ENCODE data around the gene SOX3.
A peak's percentile ranks its signal among the peaks of the same experiment; 100 is the strongest.

Gene SOX3

DNA sequence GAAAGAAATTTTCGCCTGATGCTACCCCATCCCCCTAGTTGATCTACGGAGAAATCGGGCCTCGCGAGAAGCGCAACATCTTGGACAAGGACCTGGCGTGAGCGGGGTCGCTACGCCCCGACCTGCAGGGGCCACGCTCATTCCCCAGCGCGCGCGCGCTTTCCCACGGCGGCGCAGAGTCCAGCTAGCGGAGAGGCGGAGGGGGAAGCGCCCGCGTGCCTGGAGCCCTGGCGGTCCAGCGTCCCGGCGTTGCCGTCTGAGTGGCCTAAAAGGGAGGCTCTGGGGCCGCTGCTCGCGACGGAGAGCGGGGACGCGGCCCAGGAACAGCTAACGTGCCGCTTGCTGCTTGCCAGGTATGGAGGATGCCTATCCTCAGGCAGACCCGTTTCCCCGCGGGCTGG lies 6.0 kb upstream of the SOX3 start:
- peak overlapping the region; percentile 37 for H3K4me3 ChIP-seq (ENCODE audit: insufficient read length, low read depth)
- H3K27me3 ChIP-seq (ENCODE audit: insufficient read depth, insufficient read length) = peaks cover 54% of the 10 kb centered on the region
- no peak for DNase-seq (ENCODE audit: low read depth, low spot score)
- H3K4me1 ChIP-seq (ENCODE audit: insufficient read depth, insufficient read length) = no peaks in the 10 kb centered on the region
- TF ChIP-seq ZNF274 (IDR thresholded peaks at IDR 0.05; ENCODE audit: low read depth, low read length) = no peak
- H3K36me3 ChIP-seq (ENCODE audit: insufficient read depth, insufficient read length, low read length) = no peaks in the 10 kb centered on the region
- H3K9me3 ChIP-seq (ENCODE audit: insufficient read depth, low read length) = no peaks in the 10 kb centered on the region
- no peak overlapping the region for H3K9ac ChIP-seq (ENCODE audit: insufficient read length, low read depth)

DNA sequence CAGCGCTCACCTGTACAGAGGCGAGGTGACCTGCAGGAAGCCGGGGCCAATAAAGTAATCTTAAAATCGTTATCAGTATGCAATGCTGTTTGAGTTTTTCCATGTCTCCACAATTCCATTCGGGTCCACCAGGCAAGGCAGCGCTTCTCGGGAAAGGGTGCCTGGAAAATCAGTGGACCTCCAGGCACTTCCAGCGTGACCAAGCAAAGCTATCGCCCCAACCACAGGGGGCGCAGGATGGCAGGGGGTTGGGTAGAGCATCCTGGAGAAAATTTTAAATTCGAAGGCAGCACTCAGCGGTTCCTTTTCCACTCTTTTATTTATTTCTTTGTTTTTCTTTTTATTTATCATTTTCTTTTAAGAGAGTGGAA lies 5.4 kb upstream of the SOX3 start:
- no peaks in the 10 kb centered on the region for H3K36me3 ChIP-seq (ENCODE audit: insufficient read depth, insufficient read length, low read length)
- H3K4me3 ChIP-seq (ENCODE audit: insufficient read length, low read depth) = no peak overlapping the region
- no peak overlapping the region for H3K9ac ChIP-seq (ENCODE audit: insufficient read length, low read depth)
- H3K4me1 ChIP-seq (ENCODE audit: insufficient read depth, insufficient read length) = no peaks in the 10 kb centered on the region
- DNase-seq (ENCODE audit: low read depth, low spot score) = no peak
- H3K9me3 ChIP-seq (ENCODE audit: insufficient read depth, low read length) = no peaks in the 10 kb centered on the region
- H3K27me3 ChIP-seq (ENCODE audit: insufficient read depth, insufficient read length) = peaks cover 59% of the 10 kb centered on the region
- TF ChIP-seq ZNF274 (IDR thresholded peaks at IDR 0.05; ENCODE audit: low read depth, low read length) (no peak), SUZ12 (IDR thresholded peaks at IDR 0.05; ENCODE audit: extremely low read depth, insufficient read depth, insufficient read length) (no peak), YY1 (IDR thresholded peaks at IDR 0.05; ENCODE audit: insufficient read depth, insufficient read length) (no peak)

DNA sequence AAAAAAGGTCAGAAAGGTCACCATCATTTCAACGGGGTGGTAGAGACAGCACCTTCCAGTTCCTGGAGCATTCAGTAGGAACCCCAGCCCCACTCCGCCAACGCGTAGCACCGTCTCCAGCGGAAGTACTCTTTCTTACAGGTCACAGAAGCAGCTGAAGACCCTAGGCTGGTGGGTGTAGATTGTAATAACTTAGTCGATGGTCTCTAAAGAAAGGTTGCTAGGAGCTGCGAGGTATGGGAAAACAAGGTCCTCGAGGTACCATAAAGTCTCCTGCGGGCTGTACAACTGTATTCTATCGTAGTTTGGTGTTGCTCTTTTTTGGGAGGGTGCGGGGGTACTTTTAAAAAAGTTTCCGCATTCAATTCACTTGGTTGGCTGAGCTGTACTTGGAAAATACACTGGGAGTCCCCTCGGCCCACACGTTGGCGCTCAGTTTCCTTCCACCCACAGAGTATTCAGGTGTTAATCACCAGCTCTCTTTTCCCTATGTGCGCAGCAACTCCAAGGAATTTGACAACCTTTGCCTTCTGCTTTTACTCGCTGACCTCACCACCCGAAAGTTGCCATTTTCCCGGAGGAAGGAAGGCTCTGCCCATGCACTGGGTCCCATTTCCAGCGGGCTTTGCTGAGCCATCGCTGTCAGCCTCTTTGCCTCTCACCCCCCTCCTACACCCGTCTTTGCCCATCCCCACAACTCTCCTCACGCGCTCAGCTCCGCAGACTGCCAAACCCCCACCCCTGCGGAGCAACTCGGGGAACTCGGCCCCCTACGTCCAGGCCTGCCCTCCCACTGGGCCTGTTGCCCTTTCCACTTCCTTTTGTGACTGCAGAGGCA lies 4.8 kb upstream of the SOX3 start:
- peaks cover 59% of the 10 kb centered on the region for H3K27me3 ChIP-seq (ENCODE audit: insufficient read depth, insufficient read length)
- H3K36me3 ChIP-seq (ENCODE audit: insufficient read depth, insufficient read length, low read length) = no peaks in the 10 kb centered on the region
- no peaks in the 10 kb centered on the region for H3K4me1 ChIP-seq (ENCODE audit: insufficient read depth, insufficient read length)
- no peak for DNase-seq (ENCODE audit: low read depth, low spot score)
- H3K9ac ChIP-seq (ENCODE audit: insufficient read length, low read depth) = no peak overlapping the region
- no peaks in the 10 kb centered on the region for H3K9me3 ChIP-seq (ENCODE audit: insufficient read depth, low read length)
- H3K4me3 ChIP-seq (ENCODE audit: insufficient read length, low read depth) = no peak overlapping the region
- TF ChIP-seq SUZ12 (IDR thresholded peaks at IDR 0.05; ENCODE audit: extremely low read depth, insufficient read depth, insufficient read length) = no peak
- no peak for TF ChIP-seq YY1 (IDR thresholded peaks at IDR 0.05; ENCODE audit: insufficient read depth, insufficient read length)
- TF ChIP-seq ZNF274 (IDR thresholded peaks at IDR 0.05; ENCODE audit: low read depth, low read length) = no peak

DNA sequence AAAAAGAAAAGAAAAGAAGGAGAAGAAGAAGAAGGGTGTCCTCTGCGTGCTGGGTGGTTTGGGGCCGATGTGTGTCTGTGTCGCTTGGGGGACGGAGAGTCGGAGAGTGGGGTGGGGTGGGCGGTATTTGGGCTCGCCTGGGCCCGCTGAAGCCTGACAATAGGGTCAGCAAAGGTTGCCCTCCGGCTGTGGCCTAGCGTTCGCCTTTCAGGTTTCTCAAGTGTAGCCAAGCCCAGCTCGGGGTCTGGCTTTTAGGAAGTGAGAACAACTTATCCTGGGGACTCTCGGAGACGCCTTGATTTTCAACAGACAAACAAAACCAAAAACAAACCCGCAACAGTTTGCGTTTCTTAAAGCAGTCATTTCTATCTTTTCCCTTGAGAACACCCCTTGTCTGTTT lies 4.1 kb upstream of the SOX3 start:
- Histone ChIP-seq H3K27me3 (ENCODE audit: insufficient read depth, insufficient read length) (peaks cover 66% of the 10 kb centered on the region), H3K9ac (ENCODE audit: insufficient read length, low read depth) (no peak overlapping the region), H3K9me3 (ENCODE audit: insufficient read depth, low read length) (no peaks in the 10 kb centered on the region)

DNA sequence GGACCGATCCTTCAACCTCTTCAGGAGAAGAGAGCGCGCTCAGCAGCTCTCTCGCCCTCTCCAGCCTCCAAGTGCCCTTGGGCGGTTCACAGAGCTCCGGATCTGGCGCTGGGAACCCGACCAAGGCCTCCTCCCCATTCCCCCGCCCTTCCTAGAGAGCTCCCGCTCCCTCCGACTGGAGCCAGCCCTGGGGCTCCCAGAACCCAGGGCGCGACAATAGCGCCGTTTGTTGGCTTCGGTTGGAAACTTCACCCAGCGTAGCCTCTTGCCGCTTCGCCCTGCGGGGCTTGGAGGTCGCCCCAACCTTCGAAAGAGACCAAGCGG lies 3.1 kb upstream of the SOX3 start:
- peaks cover 70% of the 10 kb centered on the region for H3K27me3 ChIP-seq (ENCODE audit: insufficient read depth, insufficient read length)

More for the DNA sequence above, 4.1 kb upstream of the SOX3 start:
- H3K4me1 ChIP-seq (ENCODE audit: insufficient read depth, insufficient read length) = no peaks in the 10 kb centered on the region
- TF ChIP-seq YY1 (IDR thresholded peaks at IDR 0.05; ENCODE audit: insufficient read depth, insufficient read length) (no peak), SUZ12 (IDR thresholded peaks at IDR 0.05; ENCODE audit: extremely low read depth, insufficient read depth, insufficient read length) (no peak), ZNF274 (IDR thresholded peaks at IDR 0.05; ENCODE audit: low read depth, low read length) (no peak)
- no peak overlapping the region for H3K4me3 ChIP-seq (ENCODE audit: insufficient read length, low read depth)
- no peak for DNase-seq (ENCODE audit: low read depth, low spot score)
- no peaks in the 10 kb centered on the region for H3K36me3 ChIP-seq (ENCODE audit: insufficient read depth, insufficient read length, low read length)

DNA sequence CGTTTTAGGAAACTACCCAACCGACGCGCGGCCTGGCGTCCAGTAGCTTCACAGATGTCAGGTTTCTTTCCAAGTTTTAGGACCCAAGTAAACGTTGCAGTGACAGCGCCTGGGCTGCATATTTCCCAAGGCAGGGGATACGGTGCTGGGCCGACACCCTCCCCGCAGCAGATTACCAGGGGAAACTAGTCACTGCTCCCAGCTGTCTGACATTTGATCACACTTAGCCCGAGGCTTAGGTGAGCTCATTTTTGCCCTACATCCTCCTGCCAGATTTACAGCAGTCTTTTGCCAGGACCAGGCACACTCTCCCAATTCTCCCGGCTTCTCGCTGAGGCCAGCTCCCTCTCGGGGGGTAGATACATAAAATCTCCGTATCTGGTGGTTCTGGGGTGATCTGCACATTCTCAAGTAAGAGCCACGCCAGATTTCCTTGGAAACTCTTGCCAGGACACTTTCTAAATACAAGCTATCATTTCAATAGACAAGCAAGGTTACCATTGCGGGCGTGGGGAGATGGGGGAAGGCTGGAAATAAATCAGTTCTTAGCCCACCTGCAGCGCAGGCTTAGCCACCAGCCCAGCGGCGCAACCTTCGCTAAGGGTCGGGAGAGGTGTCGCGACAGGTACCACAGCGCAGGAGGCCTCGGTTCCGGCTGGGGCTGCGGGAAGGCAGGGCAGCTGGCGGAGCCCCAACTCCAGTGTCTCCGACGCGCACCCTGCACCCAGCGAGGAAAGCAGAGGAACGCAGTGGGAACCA lies 2.5 kb upstream of the SOX3 start:
- Histone ChIP-seq H3K9me3 (ENCODE audit: insufficient read depth, low read length) (no peaks in the 10 kb centered on the region), H3K36me3 (ENCODE audit: insufficient read depth, insufficient read length, low read length) (no peaks in the 10 kb centered on the region), H3K9ac (ENCODE audit: insufficient read length, low read depth) (no peak overlapping the region), H3K27me3 (ENCODE audit: insufficient read depth, insufficient read length) (peaks cover 76% of the 10 kb centered on the region), H3K4me3 (ENCODE audit: insufficient read length, low read depth) (peak overlapping the region; percentile 27), H3K4me1 (ENCODE audit: insufficient read depth, insufficient read length) (no peaks in the 10 kb centered on the region)
- DNase-seq (ENCODE audit: low read depth, low spot score) = no peak
- no peak for TF ChIP-seq YY1 (IDR thresholded peaks at IDR 0.05; ENCODE audit: insufficient read depth, insufficient read length)
- no peak for TF ChIP-seq ZNF274 (IDR thresholded peaks at IDR 0.05; ENCODE audit: low read depth, low read length)
- TF ChIP-seq SUZ12 (IDR thresholded peaks at IDR 0.05; ENCODE audit: extremely low read depth, insufficient read depth, insufficient read length) = no peak

More for the DNA sequence above, 3.1 kb upstream of the SOX3 start:
- TF ChIP-seq SUZ12 (IDR thresholded peaks at IDR 0.05; ENCODE audit: extremely low read depth, insufficient read depth, insufficient read length) (no peak), YY1 (IDR thresholded peaks at IDR 0.05; ENCODE audit: insufficient read depth, insufficient read length) (no peak), ZNF274 (IDR thresholded peaks at IDR 0.05; ENCODE audit: low read depth, low read length) (no peak)
- Histone ChIP-seq H3K4me1 (ENCODE audit: insufficient read depth, insufficient read length) (no peaks in the 10 kb centered on the region), H3K9ac (ENCODE audit: insufficient read length, low read depth) (no peak overlapping the region), H3K36me3 (ENCODE audit: insufficient read depth, insufficient read length, low read length) (no peaks in the 10 kb centered on the region), H3K4me3 (ENCODE audit: insufficient read length, low read depth) (peak overlapping the region; percentile 27), H3K9me3 (ENCODE audit: insufficient read depth, low read length) (no peaks in the 10 kb centered on the region)
- peak; percentile 54 for DNase-seq (ENCODE audit: low read depth, low spot score)
